K562 (cell line): ENCODE results near the gene NDRG4. TPM values are rescaled to one million over a fixed set of nuclear protein-coding genes. Genes with fewer than 3 reads are reported as not detected.
A peak's percentile ranks its signal among the peaks of the same experiment; 100 is the strongest.

Experiments used
- DIDO1 ChIP-seq: fragments of 450-650 bp; IDR thresholded peaks from 2 replicates; pipeline ENCODE4 v1.6.1; 2016; ENCODE audit warnings: low read depth, missing biosample characterization, missing genetic modification characterization
- ESRRA ChIP-seq: fragments of 450-650 bp; IDR thresholded peaks from 2 replicates; pipeline ENCODE4 v1.6.1; 2014; ENCODE audit warnings: low read depth, mild to moderate bottlenecking, moderate library complexity, borderline replicate concordance
- EWSR1 ChIP-seq: fragments of 450-650 bp; IDR thresholded peaks from 2 replicates; pipeline ENCODE4 v1.6.1; 2018; ENCODE audit warnings: borderline replicate concordance, mild to moderate bottlenecking, low read depth, moderate library complexity; ENCODE audit not compliant: partially characterized antibody
- GABPB2 ChIP-seq: fragments of 250-450 bp; sonication (Bioruptor Pico); conservative IDR thresholded peaks from 2 replicates; pipeline ENCODE4 v1.5.1; 2021; ENCODE audit warnings: mild to moderate bottlenecking
- HDAC1 ChIP-seq, 2 experiments: fragments of 450-650 bp; IDR thresholded peaks; 2 replicates each; pipeline ENCODE4 v1.6.1; 2016 to 2017; ENCODE audit warnings: inconsistent platforms in 1 of 2, mild to moderate bottlenecking in 1 of 2, moderate library complexity in 1 of 2
- POLR2AphosphoS5 ChIP-seq: IDR thresholded peaks from 2 replicates; pipeline ENCODE4 v1.6.1; 2011; ENCODE audit warnings: mild to moderate bottlenecking, low read depth, low read length, moderate library complexity; ENCODE audit not compliant: control insufficient read depth, insufficient read depth
- RB1 ChIP-seq: fragments of 450-650 bp; IDR thresholded peaks from 2 replicates; pipeline ENCODE4 v1.6.1; 2017; ENCODE audit warnings: low read depth, mild to moderate bottlenecking
- RUNX1 ChIP-seq: sonication (generic); IDR thresholded peaks from 2 replicates; pipeline ENCODE4 v1.6.1; 2016; ENCODE audit warnings: antibody characterized with exemption, low read depth
- SAFB ChIP-seq: fragments of 200-400 bp; formaldehyde crosslinking; IDR thresholded peaks from 2 replicates; pipeline ENCODE4 v1.6.1; 2017; ENCODE audit warnings: low read depth, low read length, borderline replicate concordance
- SNIP1 ChIP-seq: fragments of 450-650 bp; IDR thresholded peaks from 2 replicates; pipeline ENCODE4 v1.7.1; 2017; ENCODE audit warnings: low read depth, mild to moderate bottlenecking
- ZBED1 ChIP-seq: IDR thresholded peaks from 2 replicates; pipeline ENCODE4 v1.6.1; 2014
- ZBTB8A ChIP-seq: fragments of 450-650 bp; IDR thresholded peaks from 2 replicates; pipeline ENCODE4 v1.6.1; 2018; ENCODE audit warnings: mild to moderate bottlenecking, moderate library complexity; ENCODE audit not compliant: partially characterized antibody
- ZNF277 ChIP-seq: fragments of 250-450 bp; sonication (Bioruptor Pico); IDR thresholded peaks from 2 replicates; pipeline ENCODE4 v1.8.0; 2022; ENCODE audit warnings: inconsistent platforms, mild to moderate bottlenecking, moderate library complexity, borderline replicate concordance
- ZNF407 ChIP-seq: fragments of 450-650 bp; IDR thresholded peaks from 2 replicates; pipeline ENCODE4 v1.6.1; 2016; ENCODE audit warnings: low read depth
- ZNF583 ChIP-seq: fragments of 250-450 bp; sonication (Bioruptor Pico); IDR thresholded peaks from 2 replicates; pipeline ENCODE4 v1.4.0; 2020
- ZNF639 ChIP-seq, 2 experiments: fragments of 200-800 bp in 1 of 2; sonication (Bioruptor generic) in 1 of 2; sonication (generic) in 1 of 2; formaldehyde crosslinking in 1 of 2; IDR thresholded peaks in 1 of 2; conservative IDR thresholded peaks in 1 of 2; 2 replicates each; pipeline versions ENCODE4 v1.5.0 to v1.6.1; 2016 to 2020; ENCODE audit warnings: missing compliant biosample characterization in 1 of 2, missing genetic modification characterization in 1 of 2, missing genetic modification reagents in 1 of 2
- ZNF830 ChIP-seq: fragments of 250-450 bp; sonication (Bioruptor Pico); IDR thresholded peaks from 2 replicates; pipeline ENCODE4 v1.5.0; 2021; ENCODE audit warnings: mild to moderate bottlenecking
- polyA plus RNA-seq, 8 experiments: library from polyadenylated mRNA; depleted of rRNA in 4 of 8; stranded (reverse) in 5 of 8; unstranded in 3 of 8; fragments of >200 nt; fragmentation: Nextera tagmentation in 2 of 8; fragmentation: Illumina TruSeq in 1 of 8; extraction: Ambion mirVana in 2 of 8; extraction: Trizol in 1 of 8; gene quantifications; 2 replicates each; pipeline versions ENCODE4 v1.2.1 to v1.2.3, GENCODE V29; 2011 to 2014; ENCODE audit warnings: inconsistent platforms in 1 of 8, missing spikeins in 1 of 8
- total RNA-seq, 7 experiments: library from RNA; depleted of rRNA in 6 of 7; stranded (reverse); fragments of >200 nt in 6 of 7; fragmentation: Illumina TruSeq in 2 of 7; extraction: Trizol in 2 of 7; gene quantifications; 2 replicates each; pipeline versions ENCODE4 v1.2.1 to v1.2.3, GENCODE V29; 2011 to 2021; ENCODE audit warnings: low replicate concordance in 1 of 7

NDRG4 gene
- total and polyA plus RNA-seq, 9 of the 15 experiments (the other 6 are each of a cell fraction or from before 2014, with no cell fraction given), result 0.06 to 0.95 (median 0.28) TPM

- no peak for TF ChIP-seq ZNF407
- no peak for TF ChIP-seq ZBED1
- no peak for TF ChIP-seq ZNF277 (CRISPR knock-in tag)
- TF ChIP-seq GABPB2 (CRISPR knock-in tag), result no peak
- no peak for TF ChIP-seq ZBTB8A
- TF ChIP-seq POLR2AphosphoS5, result no peak
- TF ChIP-seq DIDO1, result 0 out of 2 replicates have a peak, but pooled peaks have one; percentile 7
- peak in 1 of 2 experiments; percentile 46; a peak in 1 of 4 replicates for TF ChIP-seq ZNF639 (CRISPR knock-in tag; conservative IDR thresholded peaks at IDR 0.05 in 1 of 2, IDR thresholded peaks at IDR 0.05 in 1 of 2)
- TF ChIP-seq SAFB, result no peak
- no peak for TF ChIP-seq SNIP1
- TF ChIP-seq ZNF830, result no peak
- no peak for TF ChIP-seq RUNX1
- no peak for TF ChIP-seq HDAC1 (IDR thresholded peaks at IDR 0.05)
- no peak for TF ChIP-seq EWSR1
- peak; percentile 37; the same call in 1 of the 2 replicates for TF ChIP-seq ESRRA
- no peak for TF ChIP-seq RB1
- TF ChIP-seq ZNF583 (CRISPR knock-in tag), result no peak
Observed at GRCh38 chr16:58459344-58460218, 40.4 kb upstream of the NDRG4 start (continued).
